H9 (cell line): ENCODE data around the gene CERS4. TPM values are rescaled to one million over a fixed set of nuclear protein-coding genes. Genes with fewer than 3 reads are reported as not detected.
A peak's percentile ranks its signal among the peaks of the same experiment; 100 is the strongest.

Experiments used
- DNase-seq: peaks from one replicate; pipeline ENCODE4 v3.0.0-alpha.2; 2017
- H2AFZ ChIP-seq: one replicate; pipeline ENCODE4 v1.6.1; 2013; ENCODE audit warnings: mild to moderate bottlenecking, low read length, control low read depth, moderate library complexity
- H2AK5ac ChIP-seq: 2 replicates; pipeline ENCODE4 v1.6.1; 2013; ENCODE audit warnings: low read length, control low read depth, mixed read lengths; ENCODE audit not compliant: insufficient read length
- H2BK120ac ChIP-seq: one replicate; pipeline ENCODE4 v1.6.1; 2013; ENCODE audit warnings: low read depth, mild to moderate bottlenecking, low read length, control low read depth, inconsistent platforms; ENCODE audit not compliant: poor library complexity, severe bottlenecking
- H2BK12ac ChIP-seq: 2 replicates; pipeline ENCODE4 v1.6.1; 2013; ENCODE audit warnings: low read length, control low read depth, mixed read lengths, low read depth; ENCODE audit not compliant: insufficient read length
- H2BK15ac ChIP-seq: 2 replicates; pipeline ENCODE4 v1.6.1; 2013; ENCODE audit warnings: low read depth, low read length, control low read depth
- H2BK20ac ChIP-seq: one replicate; pipeline ENCODE4 v1.6.1; 2013; ENCODE audit warnings: low read depth, mild to moderate bottlenecking, low read length, control low read depth, inconsistent platforms; ENCODE audit not compliant: poor library complexity, severe bottlenecking
- H2BK5ac ChIP-seq: 2 replicates; pipeline ENCODE4 v1.6.1; 2013; ENCODE audit warnings: low read length, control low read depth, mixed read lengths; ENCODE audit not compliant: insufficient read length
- H3K14ac ChIP-seq: 2 replicates; pipeline ENCODE4 v1.6.1; 2013; ENCODE audit warnings: low read length, control low read depth; ENCODE audit not compliant: insufficient read depth
- H3K18ac ChIP-seq: 2 replicates; pipeline ENCODE4 v1.6.1; 2013; ENCODE audit warnings: low read depth, mild to moderate bottlenecking, mixed read lengths, low read length, control low read depth; ENCODE audit not compliant: insufficient read length
- H3K23ac ChIP-seq: 2 replicates; pipeline ENCODE4 v1.6.1; 2013; ENCODE audit warnings: low read length, control low read depth, mixed read lengths, low read depth; ENCODE audit not compliant: insufficient read length
- H3K23me2 ChIP-seq: 2 replicates; pipeline ENCODE4 v1.6.1; 2013; ENCODE audit warnings: low read depth, mild to moderate bottlenecking, mixed read lengths, low read length, control low read depth; ENCODE audit not compliant: insufficient read length, poor library complexity, severe bottlenecking
- H3K27ac ChIP-seq: 2 replicates; pipeline ENCODE4 v1.5.1; 2013; ENCODE audit warnings: low read length, control low read depth, mixed read lengths, low read depth; ENCODE audit not compliant: insufficient read length
- H3K27me3 ChIP-seq: 2 replicates; pipeline ENCODE4 v1.6.1; 2013; ENCODE audit warnings: low read length, control low read depth, inconsistent platforms; ENCODE audit not compliant: insufficient read depth
- H3K4ac ChIP-seq: 2 replicates; pipeline ENCODE4 v1.6.1; 2013; ENCODE audit warnings: low read depth, mild to moderate bottlenecking, control low read depth, inconsistent platforms, low read length, moderate library complexity
- H3K4me1 ChIP-seq: 2 replicates; pipeline ENCODE4 v1.6.1; 2013; ENCODE audit warnings: low read length, control low read depth, inconsistent platforms; ENCODE audit not compliant: insufficient read depth
- H3K4me2 ChIP-seq: 2 replicates; pipeline ENCODE4 v1.6.1; 2013; ENCODE audit warnings: low read length, control low read depth, mixed read lengths; ENCODE audit not compliant: insufficient read length, insufficient read depth
- H3K56ac ChIP-seq: 2 replicates; pipeline ENCODE4 v1.6.1; 2013; ENCODE audit warnings: low read depth, mild to moderate bottlenecking, mixed read lengths, low read length, control low read depth; ENCODE audit not compliant: insufficient read length
- H3K79me1 ChIP-seq: 2 replicates; pipeline ENCODE4 v1.6.1; 2013; ENCODE audit warnings: low read depth, mild to moderate bottlenecking, moderate library complexity, low read length, control low read depth, inconsistent platforms; ENCODE audit not compliant: insufficient read depth, poor library complexity, severe bottlenecking
- H3K79me2 ChIP-seq: 2 replicates; pipeline ENCODE4 v1.6.1; 2013; ENCODE audit warnings: low read length, control low read depth, inconsistent platforms; ENCODE audit not compliant: insufficient read depth
- H3K9ac ChIP-seq: 2 replicates; pipeline ENCODE4 v1.6.1; 2013; ENCODE audit warnings: low read length, control low read depth, mixed read lengths; ENCODE audit not compliant: insufficient read length; ENCODE audit errors: extremely low read depth
- H3K9me3 ChIP-seq: one replicate; pipeline ENCODE4 v1.6.1; 2013; ENCODE audit warnings: low read depth, low read length, inconsistent platforms; ENCODE audit not compliant: control insufficient read depth
- H3T11ph ChIP-seq: one replicate; pipeline ENCODE4 v1.6.1; 2013; ENCODE audit warnings: mild to moderate bottlenecking, low read length, control low read depth, inconsistent platforms
- H4K20me1 ChIP-seq: one replicate; pipeline ENCODE4 v1.6.1; 2013; ENCODE audit not compliant: control insufficient read depth, insufficient read length, insufficient read depth
- H4K5ac ChIP-seq: 2 replicates; pipeline ENCODE4 v1.6.1; 2013; ENCODE audit warnings: low read depth, mild to moderate bottlenecking, mixed read lengths, low read length, control low read depth; ENCODE audit not compliant: insufficient read length
- H4K8ac ChIP-seq: replicated peaks from 2 replicates; pipeline ENCODE4 v1.6.1; 2013; ENCODE audit warnings: low read length, control low read depth, mixed read lengths, low read depth; ENCODE audit not compliant: insufficient read length
- H4K91ac ChIP-seq: 2 replicates; pipeline ENCODE4 v1.6.1; 2013; ENCODE audit warnings: low read depth, mild to moderate bottlenecking, moderate library complexity, mixed read lengths, low read length, control low read depth; ENCODE audit not compliant: insufficient read length
- H3K27ac Mint-ChIP-seq, 3 experiments: 2 replicates in 2 of 3; 3 replicates in 1 of 3; pipeline ENCODE4 v1.8.0; 2020 to 2021; ENCODE audit warnings: mixed read lengths in 3 of 3, mild to moderate bottlenecking in 1 of 3, moderate library complexity in 1 of 3
- H3K27me3 Mint-ChIP-seq: 2 replicates; pipeline ENCODE4 v1.8.0; 2021; ENCODE audit warnings: low read depth, mild to moderate bottlenecking, moderate library complexity, mixed read lengths
- H3K36me3 Mint-ChIP-seq, 3 experiments: 2 replicates in 2 of 3; 3 replicates in 1 of 3; pipeline ENCODE4 v1.8.0; 2020 to 2021; ENCODE audit warnings: low read depth in 3 of 3, mixed read lengths in 3 of 3; ENCODE audit not compliant: insufficient read depth in 1 of 3
- H3K4me1 Mint-ChIP-seq, 2 experiments: 2 replicates each; pipeline ENCODE4 v1.8.0; 2020; ENCODE audit warnings: mixed read lengths in 2 of 2
- H3K4me3 Mint-ChIP-seq, 2 experiments: 2 replicates in 1 of 2; 3 replicates in 1 of 2; pipeline ENCODE4 v1.8.0; 2020 to 2021; ENCODE audit warnings: mild to moderate bottlenecking in 2 of 2, mixed read lengths in 2 of 2, moderate library complexity in 1 of 2
- H3K9me3 Mint-ChIP-seq, 2 experiments: 2 replicates in 1 of 2; 3 replicates in 1 of 2; pipeline ENCODE4 v1.8.0; 2020; ENCODE audit warnings: mild to moderate bottlenecking in 2 of 2, mixed read lengths in 2 of 2, moderate library complexity in 1 of 2
- WGBS: extraction: QIAGEN DNeasy Blood & Tissue Kit; methylation state at CpG from one replicate; pipeline ENCODE4 v1.1.7; 2013; ENCODE audit warnings: missing lambda C conversion rate, low lambda C conversion rate, mixed read lengths; ENCODE audit not compliant: insufficient read length; ENCODE audit errors: extremely low coverage; 5-methylcytosine and 5-hydroxymethylcytosine counted together
- total RNA-seq: library from RNA; stranded (reverse); gene quantifications from 2 replicates; pipeline ENCODE4 v1.2.1, GENCODE V29; 2021
- TF ChIP-seq, protein P1 (sequence below): fragments of 200-600 bp; sonication (generic); conservative IDR thresholded peaks from 3 replicates; pipeline ENCODE4 v1.8.0; 2021; ENCODE audit warnings: antibody characterized with exemption, mild to moderate bottlenecking

CERS4 gene
- total RNA-seq, 1 experiment from 2014 or later, result 62.6 TPM

DNA sequence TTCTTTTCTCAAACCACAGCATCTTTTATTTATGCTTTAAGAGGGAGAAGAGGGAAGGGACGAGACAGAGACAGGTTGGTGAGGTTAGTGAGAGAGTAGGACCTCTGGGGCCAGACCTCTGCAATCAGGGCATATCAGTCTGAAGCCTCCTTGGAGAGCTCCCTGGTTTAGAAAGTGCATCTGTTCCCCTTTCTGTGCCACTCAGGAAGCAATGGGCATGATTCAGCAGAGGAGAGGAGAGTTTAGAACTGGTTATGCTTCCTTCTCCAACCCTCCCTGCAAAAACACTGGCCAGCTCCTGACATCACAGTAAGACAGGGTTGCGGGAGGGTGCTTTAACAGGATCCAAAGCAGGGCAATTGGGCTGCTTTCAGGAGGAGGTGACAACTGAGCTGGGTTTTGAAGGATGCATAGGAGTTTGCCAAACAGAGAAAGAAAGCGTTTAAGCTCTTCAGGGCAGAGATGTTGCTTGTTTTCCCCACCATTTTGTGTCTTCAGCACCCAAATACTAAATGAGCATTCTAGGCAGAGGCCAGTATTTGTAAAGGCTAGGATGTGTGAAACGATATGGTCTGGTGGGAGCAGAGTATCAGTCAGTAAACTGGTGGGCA lies 33.1 kb downstream of the CERS4 start:
- H3K36me3 Mint-ChIP-seq, result peaks cover 34 to 41% (median 40%) of the 10 kb centered on the region in 3 experiments
- no peak for DNase-seq
- no peak overlapping the region for H2BK5ac ChIP-seq
- H2AK5ac ChIP-seq, result no peak overlapping the region
- H3K27ac ChIP-seq, result no peak overlapping the region
- H3K27ac Mint-ChIP-seq, result peak overlapping the region in 1 of 3 experiments; percentile 86; a peak in 2 of 7 replicates
- TF ChIP-seq, protein P1, sequence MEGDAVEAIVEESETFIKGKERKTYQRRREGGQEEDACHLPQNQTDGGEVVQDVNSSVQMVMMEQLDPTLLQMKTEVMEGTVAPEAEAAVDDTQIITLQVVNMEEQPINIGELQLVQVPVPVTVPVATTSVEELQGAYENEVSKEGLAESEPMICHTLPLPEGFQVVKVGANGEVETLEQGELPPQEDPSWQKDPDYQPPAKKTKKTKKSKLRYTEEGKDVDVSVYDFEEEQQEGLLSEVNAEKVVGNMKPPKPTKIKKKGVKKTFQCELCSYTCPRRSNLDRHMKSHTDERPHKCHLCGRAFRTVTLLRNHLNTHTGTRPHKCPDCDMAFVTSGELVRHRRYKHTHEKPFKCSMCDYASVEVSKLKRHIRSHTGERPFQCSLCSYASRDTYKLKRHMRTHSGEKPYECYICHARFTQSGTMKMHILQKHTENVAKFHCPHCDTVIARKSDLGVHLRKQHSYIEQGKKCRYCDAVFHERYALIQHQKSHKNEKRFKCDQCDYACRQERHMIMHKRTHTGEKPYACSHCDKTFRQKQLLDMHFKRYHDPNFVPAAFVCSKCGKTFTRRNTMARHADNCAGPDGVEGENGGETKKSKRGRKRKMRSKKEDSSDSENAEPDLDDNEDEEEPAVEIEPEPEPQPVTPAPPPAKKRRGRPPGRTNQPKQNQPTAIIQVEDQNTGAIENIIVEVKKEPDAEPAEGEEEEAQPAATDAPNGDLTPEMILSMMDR, result no peak
- no peak overlapping the region for H4K8ac ChIP-seq
- no peak overlapping the region for H3K4ac ChIP-seq
- H2BK120ac ChIP-seq, result no peak overlapping the region
- H3K4me3 Mint-ChIP-seq, result no peak overlapping the region
- H3K23ac ChIP-seq, result no peak overlapping the region
- no peak overlapping the region for H3K4me2 ChIP-seq
- H3K79me1 ChIP-seq, result no peaks in the 10 kb centered on the region
- no peaks in the 10 kb centered on the region for H4K20me1 ChIP-seq
- H3K27me3 Mint-ChIP-seq, result 0 out of 2 replicates have a peak, but pooled peaks cover 2% of the 10 kb centered on the region
- peaks cover 23 to 29% of the 10 kb centered on the region in 2 experiments for H3K4me1 Mint-ChIP-seq
- H3K9me3 ChIP-seq, result peaks cover 5% of the 10 kb centered on the region
- H3K23me2 ChIP-seq, result no peaks in the 10 kb centered on the region
- H4K91ac ChIP-seq, result no peak overlapping the region
- no peak overlapping the region for H3K9ac ChIP-seq
- H2BK15ac ChIP-seq, result no peak overlapping the region
- no CpG with 5 or more reads among the region's 4 CpGs for WGBS
- H3K14ac ChIP-seq, result no peak overlapping the region
- H4K5ac ChIP-seq, result no peak overlapping the region
- H2AFZ ChIP-seq, result no peak overlapping the region
- H2BK20ac ChIP-seq, result no peak overlapping the region
- no peak overlapping the region for H2BK12ac ChIP-seq
- no peaks in the 10 kb centered on the region for H3K27me3 ChIP-seq
- H3K56ac ChIP-seq, result no peak overlapping the region
- H3T11ph ChIP-seq, result no peak overlapping the region
- H3K9me3 Mint-ChIP-seq, result peaks cover 6 to 15% of the 10 kb centered on the region in 2 experiments; a peak in 4 of 5 replicates
- no peak overlapping the region for H3K18ac ChIP-seq
- H3K4me1 ChIP-seq, result peaks cover 9% of the 10 kb centered on the region; the same call in 1 of the 2 replicates
- no peaks in the 10 kb centered on the region; the same call in 1 of the 2 replicates for H3K79me2 ChIP-seq
